ENCODE measurements around the gene LRRC4C. TPM values are rescaled to one million over a fixed set of nuclear protein-coding genes. Genes with fewer than 3 reads are reported as not detected.

The LRRC4C gene
- total RNA-seq, 1 experiment from 2014 or later = 0.72 TPM

- POLR2A ChIA-PET = no interaction called here
Measured at GRCh38 chr11:40388097-40388818, 1071.2 kb downstream of the LRRC4C start.

More at GRCh38 chr11:40388097-40388818, 1071.2 kb downstream of the LRRC4C start:
- H3K4me1 Mint-ChIP-seq = no peaks in the 10 kb centered on the region
- CTCF ChIA-PET = no interaction called here
- no peak overlapping the region for H3K27ac Mint-ChIP-seq
- DNase-seq (ENCODE audit: low spot score) = no peak
- H3K4me3 Mint-ChIP-seq = no peak overlapping the region
- peaks cover 2% of the 10 kb centered on the region; the same call in 1 of the 2 replicates for H3K9me3 Mint-ChIP-seq
- H3K27me3 Mint-ChIP-seq (ENCODE audit: low read depth) = peaks cover 4% of the 10 kb centered on the region; the same call in 1 of the 2 replicates
- ATAC-seq = no peak
- H3K36me3 Mint-ChIP-seq = no peaks in the 10 kb centered on the region
- TF ChIP-seq ZNF281 (CRISPR knock-in tag; IDR thresholded peaks at IDR 0.05) (no peak), GTF2I (CRISPR knock-in tag; conservative IDR thresholded peaks at IDR 0.05) (no peak), ZNF396 (CRISPR knock-in tag; IDR thresholded peaks at IDR 0.05; ENCODE audit: borderline replicate concordance) (no peak), ZNF232 (CRISPR knock-in tag; IDR thresholded peaks at IDR 0.05) (no peak), EMX1 (CRISPR knock-in tag; IDR thresholded peaks at IDR 0.05) (no peak), FOXK1 (CRISPR knock-in tag; IDR thresholded peaks at IDR 0.05) (no peak), JAZF1 (CRISPR knock-in tag; IDR thresholded peaks at IDR 0.05) (no peak), MYBL2 (CRISPR knock-in tag; IDR thresholded peaks at IDR 0.05) (no peak), ZNF263 (CRISPR knock-in tag; IDR thresholded peaks at IDR 0.05; ENCODE audit: low read depth) (no peak), MXD4 (CRISPR knock-in tag; IDR thresholded peaks at IDR 0.05; ENCODE audit: borderline replicate concordance) (no peak), MAX (CRISPR knock-in tag; IDR thresholded peaks at IDR 0.05) (no peak), ZNF512 (CRISPR knock-in tag; IDR thresholded peaks at IDR 0.05; ENCODE audit: borderline replicate concordance) (no peak), SOX15 (CRISPR knock-in tag; IDR thresholded peaks at IDR 0.05) (no peak), E2F4 (CRISPR knock-in tag; IDR thresholded peaks at IDR 0.05; ENCODE audit: borderline replicate concordance, low read depth) (no peak), ATF2 (CRISPR knock-in tag; IDR thresholded peaks at IDR 0.05; ENCODE audit: borderline replicate concordance, low read depth) (no peak), ZNF138 (CRISPR knock-in tag; conservative IDR thresholded peaks at IDR 0.05) (no peak)
